HuH-7.5 (cell line): Measurements from ENCODE around the gene RANBP3.
A peak's percentile ranks its signal among the peaks of the same experiment; 100 is the strongest.

ENCODE experiments used
- DNase-seq: peaks from one replicate; pipeline ENCODE4 v3.0.0; 2011; ENCODE audit warnings: low spot score

RANBP3 gene

DNA sequence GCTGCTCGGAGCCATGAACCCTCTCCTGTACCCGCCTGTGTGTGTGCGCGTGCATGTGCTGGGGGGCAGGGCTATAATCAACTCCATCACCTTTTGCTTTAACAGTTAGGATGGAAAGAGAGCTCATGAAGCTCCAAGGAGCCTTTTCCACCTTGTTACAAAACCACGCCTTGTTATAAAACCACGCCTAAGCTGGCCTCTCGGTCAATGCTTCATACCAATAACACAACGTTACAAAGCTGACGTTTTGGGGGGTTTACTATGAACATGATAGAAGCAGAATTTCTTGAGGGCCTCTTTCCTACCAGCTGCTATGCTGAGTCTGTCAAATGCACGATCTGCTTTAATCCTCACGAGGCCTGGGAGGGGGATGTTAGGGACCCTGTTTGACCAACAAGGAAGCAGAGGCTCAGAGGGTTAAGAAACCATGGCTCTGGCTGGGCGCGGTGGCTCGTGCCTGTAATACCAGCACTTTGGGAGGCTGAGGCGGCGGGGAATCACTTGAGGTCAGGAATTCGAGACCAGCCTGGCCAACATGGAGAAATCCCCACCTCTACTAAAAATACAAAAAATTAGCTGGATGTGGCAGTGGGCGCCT, 52.0 kb downstream of the RANBP3 start:
- DNase-seq, result no peak

DNA sequence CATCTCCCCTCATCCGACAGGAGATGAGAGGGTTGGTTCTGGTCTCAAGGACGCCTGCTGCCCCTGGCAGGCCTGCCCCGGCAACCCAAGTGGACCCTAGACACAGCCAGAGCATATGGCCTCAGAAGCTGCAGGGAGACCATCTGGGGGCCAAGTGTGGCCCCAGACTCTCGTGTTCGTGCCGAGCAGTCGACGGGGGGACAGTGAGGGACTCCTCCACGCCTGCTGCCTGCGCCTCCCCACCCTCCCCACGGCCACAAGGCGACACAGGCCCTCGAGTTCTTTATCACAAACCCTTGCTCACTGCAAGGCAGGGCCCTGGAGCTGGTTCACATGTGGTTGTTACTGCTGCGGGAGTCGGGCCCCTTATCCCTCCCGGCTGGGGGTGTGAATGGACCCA, 54.6 kb downstream of the RANBP3 start:
- DNase-seq, result no peak

DNA sequence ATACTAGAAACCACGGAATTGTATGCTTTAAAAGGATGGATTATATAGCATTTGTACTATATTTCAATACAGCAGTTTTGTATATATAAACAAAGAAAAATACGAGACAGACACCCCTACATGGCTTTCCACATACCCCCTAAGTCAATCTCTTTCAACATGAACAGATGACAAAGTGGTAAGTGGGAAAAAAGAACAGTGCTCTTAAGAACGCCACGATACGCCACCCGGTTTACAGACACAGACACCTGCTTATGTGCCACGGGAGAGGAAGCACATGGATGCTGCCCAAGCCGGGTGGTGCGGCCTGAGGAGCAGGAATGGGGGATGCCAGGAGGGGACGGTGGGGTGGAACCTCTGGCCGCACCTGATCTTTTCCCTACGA, 55.8 kb downstream of the RANBP3 start:
- DNase-seq, result no peak

DNA sequence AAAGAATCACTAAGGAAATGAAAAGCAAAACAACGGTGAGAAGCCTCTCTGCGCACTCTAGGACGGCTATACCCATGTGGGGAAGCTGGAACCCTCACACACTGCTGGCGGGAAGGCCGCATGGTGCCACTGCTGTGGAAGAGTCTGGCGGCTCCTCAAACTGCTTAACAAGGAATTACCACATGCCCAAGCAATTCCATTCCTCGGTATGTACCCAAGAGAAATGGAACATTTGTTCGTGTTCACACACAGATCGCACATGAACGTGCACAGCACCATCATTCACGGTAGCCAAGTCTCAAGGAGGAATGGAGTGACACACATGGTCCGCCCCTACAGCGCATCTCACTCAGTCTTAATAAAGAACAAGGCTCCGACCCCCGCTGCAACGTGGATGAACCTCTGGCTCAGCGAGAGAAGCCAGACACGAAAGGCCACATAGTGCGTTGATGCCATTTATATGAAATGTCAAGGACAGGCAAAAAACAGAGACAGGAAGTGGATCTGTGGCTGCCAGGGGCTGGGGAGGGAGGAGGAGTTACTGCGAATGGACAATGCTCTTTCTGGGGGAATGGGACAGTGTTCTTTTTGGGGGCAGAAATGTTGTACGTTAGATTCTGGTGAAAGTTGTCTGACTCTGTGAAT, 56.3 kb downstream of the RANBP3 start:
- DNase-seq, result no peak

DNA sequence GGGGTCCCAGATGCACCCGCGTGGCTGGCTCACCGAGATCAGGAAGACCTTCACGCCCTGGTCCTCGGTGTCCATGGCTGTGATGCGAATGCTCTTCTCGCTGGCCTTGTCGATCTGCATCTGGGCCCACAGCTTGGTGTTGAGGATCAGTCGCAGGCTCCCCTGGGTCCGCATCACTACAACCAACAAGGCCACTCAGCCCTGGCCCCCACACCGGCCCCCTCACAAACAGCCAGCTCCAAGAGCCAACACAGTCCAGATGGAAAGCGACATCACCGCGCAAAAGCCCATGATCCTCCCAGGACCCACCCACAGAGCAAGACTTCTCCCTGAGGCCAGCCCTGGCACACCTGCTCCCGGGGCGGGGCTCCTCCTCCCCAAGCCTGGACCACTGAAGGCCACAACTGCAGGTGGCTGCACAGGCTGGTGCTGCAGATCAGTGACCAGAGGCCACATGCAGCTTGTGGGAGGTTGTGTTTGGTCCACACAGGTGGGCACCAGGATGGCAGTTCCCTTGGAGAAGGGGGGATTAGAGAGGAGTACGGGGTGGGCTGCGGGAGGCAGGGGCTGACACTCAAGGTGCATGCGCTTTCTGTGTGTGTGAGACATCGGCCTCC, 59.4 kb downstream of the RANBP3 start:
- no peak for DNase-seq

DNA sequence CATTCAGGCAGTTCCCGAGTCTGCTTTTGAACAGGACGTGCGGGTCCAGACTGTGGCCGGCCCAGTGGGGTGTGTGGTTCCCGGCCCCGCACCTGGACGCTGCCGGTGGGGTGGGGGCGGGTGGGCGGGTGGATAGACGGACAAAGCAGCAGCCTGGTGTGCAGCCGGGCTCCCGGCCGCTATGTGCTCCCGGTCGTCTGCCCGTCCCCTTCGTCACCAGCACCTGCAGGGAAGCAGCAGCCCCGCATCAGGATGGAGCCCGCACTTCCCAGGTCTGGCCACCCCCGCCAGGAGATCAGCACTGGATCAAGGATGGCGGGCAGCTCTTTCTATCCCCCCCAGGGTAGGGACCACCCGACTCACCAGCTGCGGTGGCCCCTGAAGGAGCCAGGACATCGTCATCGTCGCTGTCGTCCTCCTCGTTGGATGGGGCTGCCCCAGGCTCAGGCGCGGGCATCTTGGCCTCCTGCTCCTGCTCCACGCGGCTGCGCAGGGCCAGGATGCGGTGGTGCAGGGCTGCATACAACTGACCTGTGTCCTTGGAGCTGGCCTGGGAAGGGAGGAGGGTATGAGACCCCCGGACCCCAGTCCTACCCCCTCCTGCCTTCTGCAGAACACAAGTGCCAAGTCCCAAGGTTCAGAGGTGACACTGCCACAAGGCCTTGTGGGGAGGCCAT, 60.4 kb downstream of the RANBP3 start:
- DNase-seq, result no peak

DNA sequence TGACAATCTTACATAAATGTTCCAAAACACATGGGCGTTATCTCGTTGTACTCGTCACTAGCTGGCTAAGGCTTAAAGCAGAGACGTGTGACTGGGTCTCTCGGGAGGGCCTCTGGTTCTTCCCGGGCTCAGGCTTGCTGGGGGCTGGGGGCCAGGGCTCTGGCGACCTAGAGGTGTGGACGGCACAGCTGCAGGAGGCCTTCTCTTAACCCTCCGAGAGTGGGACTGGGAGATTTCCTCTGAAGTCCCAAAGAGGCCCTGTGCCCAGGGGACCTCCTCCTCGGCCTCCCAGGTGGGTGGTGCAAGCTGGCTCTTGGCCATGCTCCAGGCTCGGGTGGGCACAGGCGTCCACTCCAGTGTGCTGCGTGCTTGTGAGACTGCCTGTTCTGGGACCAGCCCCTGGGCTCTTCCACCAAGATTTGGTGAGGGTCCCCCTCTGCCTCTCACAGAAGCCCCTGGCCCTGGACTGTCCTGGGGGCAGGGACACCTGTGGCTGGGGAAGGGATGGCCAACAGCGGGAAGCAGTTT, 61.7 kb downstream of the RANBP3 start:
- DNase-seq, result no peak

DNA sequence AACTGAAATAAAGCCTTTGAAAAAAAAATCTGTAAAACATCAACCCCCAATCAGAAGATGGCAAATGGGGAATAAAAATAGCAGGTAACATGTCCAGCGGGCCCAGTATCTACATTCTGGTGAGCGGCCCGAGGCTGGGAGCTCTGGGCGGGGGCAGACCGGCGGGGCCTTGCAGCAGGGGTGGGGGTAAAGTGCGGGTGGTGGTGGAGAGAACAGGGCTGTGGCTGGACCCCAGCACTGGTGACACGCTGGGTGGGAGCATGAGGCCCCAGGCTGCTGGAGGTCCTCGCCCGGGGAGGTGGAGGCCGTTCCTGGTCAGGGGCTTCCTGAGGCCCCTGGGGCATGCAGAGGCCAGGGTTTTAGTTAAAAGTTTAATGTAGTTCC, 62.2 kb downstream of the RANBP3 start:
- DNase-seq, result no peak

DNA sequence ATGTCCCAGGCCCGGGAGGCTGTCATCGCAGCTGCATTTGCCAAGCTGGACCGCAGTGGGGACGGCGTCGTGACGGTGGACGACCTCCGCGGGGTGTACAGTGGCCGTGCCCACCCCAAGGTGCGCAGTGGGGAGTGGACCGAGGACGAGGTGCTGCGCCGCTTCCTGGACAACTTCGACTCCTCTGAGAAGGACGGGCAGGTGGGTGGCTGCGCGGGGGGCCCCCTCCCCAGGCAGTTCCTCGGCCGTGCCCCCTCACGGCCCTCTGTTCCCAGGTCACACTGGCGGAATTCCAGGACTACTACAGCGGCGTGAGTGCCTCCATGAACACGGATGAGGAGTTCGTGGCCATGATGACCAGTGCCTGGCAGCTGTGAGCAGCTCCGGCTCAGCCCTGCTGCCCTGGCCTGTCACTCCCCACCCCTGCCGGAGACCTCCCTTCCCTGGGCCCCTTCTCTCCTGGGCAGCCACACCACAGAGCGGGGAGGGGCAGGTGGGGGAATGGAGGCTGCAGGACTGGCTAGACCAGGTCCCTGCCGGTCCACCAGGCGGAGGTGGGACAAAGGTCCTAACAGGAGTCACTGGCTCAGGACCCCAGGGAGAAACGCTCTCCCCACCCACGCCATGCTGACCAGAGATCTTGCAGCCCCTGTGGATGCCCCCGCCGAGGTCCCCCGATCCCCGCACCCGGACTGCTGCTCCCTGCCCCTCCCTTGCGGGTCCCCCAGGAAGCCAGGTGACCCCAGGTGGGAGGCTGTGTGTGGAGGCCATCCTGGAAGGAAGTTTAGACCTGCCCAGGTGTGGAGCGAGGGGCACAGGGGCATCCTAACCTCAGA, 62.8 kb downstream of the RANBP3 start:
- DNase-seq, result no peak

DNA sequence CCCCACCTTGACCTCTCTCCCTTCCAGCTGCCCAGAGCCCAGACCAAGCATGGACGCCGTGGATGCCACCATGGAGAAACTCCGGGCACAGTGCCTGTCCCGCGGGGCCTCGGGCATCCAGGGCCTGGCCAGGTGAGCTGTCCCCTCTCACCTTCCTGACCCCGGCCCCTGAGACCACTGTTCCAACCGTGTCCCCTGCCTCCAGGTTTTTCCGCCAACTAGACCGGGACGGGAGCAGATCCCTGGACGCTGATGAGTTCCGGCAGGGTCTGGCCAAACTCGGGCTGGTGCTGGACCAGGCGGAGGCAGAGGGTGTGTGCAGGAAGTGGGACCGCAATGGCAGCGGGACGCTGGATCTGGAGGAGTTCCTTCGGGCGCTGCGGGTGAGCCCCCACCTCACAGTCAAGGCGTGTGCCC, 63.6 kb downstream of the RANBP3 start:
- DNase-seq, result no peak

DNA sequence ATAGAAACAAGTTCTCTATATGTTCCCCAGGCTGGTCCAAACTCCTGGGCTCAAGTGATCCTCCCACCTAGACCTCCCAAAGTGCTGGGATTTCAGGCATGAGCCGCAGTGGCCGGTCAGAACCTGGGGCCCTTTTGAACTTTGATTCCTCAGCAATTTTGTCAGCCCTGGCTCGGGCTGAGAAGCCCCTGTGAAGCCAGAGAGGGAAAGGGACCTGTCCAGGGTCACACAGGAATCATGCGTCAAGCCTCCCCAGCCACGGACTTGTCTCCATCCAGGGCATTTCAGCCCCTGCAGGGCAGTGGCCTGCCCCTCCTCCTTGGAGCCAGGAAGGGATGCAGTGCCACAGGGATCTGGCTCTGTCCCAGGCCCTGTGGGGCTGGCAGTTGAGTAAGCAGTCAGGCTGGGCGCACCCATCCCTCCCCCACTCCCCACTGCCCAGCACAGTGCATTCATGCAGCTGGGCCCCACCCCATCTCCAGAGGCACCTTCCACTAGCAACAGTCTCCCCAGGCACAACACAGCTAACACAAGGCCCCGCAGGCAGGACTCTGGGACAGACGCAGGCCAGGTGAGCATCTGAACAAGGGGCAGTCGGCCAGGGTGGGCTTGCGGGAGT, 64.1 kb downstream of the RANBP3 start, which contains the start of gene CAPS:
Gene CAPS, plus strand, starts transcription at position 516 of the 619 bp plus-strand sequence. CDS start 153 bp downstream, outside the sequence.
- no peak for DNase-seq

DNA sequence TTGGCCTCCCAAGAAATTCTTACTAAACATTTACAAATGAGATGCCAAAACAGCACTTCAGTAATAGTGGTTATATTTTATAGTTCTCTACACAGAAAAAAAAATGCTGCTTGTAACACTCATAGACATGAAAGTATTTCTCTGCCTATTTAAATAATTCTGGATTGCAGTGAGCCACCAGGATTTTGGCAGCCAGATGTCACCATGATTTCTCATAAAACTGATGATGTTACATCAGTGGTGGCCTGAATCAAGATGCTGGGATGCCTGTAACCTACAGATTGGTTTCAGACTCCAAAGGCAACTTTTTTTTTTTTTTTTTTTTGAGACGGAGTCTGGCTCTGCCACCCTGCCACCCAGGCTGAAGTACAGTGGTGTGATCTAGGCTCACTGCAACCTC, 66.6 kb downstream of the RANBP3 start:
- DNase-seq, result no peak

DNA sequence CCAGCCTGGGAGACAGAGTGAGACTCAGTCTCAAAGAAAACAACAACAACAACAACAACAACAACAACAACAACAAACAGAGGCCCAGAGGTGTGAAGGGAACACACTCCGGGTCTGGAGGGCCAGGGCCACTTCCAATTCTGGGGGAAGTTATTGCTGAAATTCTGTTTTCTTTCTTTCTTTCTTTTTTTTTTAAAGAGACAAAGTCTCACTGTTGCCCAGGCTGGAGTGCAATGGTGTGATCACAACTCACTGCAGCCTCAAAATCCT, 67.4 kb downstream of the RANBP3 start:
- DNase-seq, result no peak

DNA sequence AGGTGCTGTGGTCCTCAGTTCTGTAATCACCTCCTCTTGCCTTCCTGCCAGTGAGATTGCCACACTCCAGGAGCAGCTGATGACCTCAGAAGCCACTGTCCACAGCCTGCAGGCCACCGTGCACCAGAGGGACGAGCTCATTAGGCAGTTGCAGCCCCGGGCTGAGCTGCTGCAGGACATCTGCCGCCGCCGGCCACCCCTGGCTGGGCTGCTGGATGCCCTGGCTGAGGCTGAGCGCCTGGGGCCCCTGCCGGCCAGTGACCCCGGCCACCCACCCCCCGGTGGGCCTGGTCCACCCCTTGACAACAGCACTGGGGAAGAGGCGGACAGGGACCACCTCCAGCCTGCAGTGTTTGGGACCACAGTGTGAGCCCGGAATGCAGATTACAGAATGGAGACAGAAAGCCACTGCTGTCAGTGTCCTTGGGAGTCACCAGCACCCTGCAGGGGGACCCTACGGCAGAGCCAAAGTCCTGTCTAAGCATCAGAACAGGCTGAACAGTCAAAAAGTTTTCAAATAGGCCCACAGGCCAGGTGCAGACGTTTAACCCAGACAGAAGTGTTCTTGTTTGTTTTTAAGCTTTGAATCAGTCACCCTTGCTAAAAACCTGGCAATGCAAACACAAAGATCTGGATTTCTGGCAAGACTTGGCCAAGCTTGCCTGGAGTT, 69.0 kb downstream of the RANBP3 start:
- no peak for DNase-seq

DNA sequence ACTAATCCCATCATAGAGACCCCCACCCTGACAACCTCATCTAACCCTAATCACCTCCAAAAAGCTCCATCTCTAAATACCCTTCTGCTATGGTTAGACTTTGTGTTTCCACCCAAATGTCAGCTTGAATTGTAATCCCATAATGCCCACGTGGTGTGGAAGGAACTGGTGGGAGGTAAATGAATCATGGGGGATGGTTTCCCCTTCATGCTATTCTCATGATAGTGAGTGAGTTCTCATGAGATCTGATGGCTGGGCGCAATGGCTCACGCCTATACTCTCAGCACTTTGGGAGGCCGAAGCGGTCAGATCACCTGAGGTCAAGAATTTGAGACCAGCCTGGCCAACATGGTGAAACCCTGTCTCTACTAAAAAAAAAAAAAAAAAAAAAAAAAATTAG, 70.7 kb downstream of the RANBP3 start:
- DNase-seq, result no peak

DNA sequence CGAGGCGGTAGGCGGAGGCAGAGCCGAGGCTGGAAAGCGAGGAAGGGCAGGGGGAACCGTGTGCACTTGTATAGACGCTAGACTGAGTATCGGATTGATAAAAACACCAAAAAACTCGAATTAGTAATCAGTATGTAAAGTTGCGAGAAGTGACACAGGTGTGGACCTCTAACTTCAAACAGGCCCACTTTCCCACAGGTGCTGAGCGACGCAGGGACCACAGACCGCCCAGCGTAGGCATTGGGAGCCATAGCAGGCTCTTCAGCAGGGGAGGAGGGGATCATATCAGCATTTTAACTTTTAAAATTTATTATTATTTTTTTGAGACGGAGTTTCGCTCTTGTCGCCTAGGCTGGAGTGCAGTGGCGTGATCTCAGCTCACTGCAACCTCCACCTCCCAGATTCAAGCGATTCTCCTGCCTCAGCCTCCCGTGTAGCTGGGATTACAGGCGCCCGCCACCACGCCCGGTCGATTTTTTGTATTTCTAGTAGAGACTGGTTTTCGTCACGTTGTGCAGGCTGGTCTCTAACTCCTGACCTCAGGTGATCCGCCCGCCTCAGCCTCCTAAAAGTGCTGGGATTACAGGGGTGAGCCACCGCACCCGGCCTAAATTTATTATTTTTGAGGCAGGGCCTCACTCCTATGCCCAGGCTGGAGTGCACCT, 72.7 kb downstream of the RANBP3 start:
- DNase-seq, result no peak

DNA sequence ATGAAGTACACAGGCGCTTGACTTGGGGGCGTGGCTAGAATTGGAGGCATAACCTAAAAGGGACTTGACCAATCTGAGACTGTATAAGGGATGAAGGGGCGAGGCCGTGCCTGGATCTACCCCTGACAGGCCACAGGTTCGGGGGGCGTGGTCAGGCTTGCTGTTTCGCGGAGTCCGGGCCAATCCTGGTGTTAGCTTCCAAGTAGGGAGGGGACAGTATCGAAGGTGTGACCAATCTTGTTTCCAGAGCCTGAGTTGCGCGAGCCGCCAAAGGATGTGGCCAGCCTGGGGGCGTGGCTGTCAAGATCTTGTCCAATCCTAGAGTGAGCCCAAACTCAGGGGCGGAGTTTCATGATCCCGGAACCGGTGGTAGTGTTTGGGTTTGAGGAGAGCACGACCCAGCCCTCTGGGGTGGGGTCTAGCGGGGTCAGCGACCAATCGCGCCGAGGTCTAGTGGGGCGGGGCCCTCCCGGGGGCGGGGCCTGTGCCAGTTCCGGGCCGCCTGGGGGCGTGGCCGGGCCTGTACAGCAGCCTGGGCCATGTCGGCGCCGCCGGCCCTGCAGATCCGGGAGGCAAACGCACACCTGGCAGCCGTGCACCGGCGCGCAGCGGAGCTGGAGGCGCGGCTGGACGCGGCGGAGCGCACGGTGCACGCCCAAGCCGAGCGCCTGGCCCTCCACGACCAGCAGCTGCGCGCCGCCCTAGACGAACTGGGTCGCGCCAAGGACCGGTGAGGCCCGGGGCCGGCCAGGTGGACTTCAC, 73.4 kb downstream of the RANBP3 start, which contains the start of gene VMAC:
Gene VMAC, plus strand, starts transcription at position 521 of the 762 bp plus-strand sequence. Its CDS starts 19 bp downstream, at position 540.
- DNase-seq, result peak; percentile 98

DNA sequence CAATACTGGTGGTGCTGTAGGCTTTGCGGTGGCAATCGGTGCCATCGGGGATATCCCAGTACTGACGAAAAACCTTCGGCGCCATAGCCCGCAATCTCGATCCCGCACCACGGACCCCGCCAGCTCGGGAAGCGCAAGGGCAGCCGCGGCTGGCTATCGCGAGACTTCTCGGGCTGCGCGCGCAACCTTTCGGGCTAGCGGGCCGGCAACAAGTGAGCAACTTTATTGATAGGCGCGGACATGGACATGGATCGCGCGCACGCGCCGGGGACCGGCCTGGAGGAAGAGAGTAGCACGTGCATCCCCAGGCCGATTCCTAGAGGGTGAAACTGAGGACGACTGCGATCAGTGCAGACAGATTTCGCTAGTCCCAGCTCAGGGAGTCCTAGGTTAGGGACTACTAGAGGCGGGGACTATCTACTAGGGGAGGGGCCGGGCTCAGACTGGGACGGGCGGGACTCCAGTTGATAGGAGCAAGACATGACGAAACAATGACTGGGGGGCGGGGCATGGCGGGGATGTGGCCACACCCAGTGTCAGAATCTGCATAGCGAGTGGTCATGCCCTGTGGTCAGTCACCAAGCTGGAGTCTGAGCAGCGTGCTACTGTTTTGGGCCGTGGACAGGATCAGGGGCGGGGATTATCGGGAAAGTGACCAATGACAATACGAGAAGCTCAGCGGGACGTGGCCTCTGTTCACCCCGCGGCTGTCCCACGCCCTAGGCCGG, 74.2 kb downstream of the RANBP3 start, which contains the start of gene NDUFA11:
Gene NDUFA11, minus strand, starts transcription at position 167 of the 728 bp plus-strand sequence. Its CDS starts 82 bp downstream, at position 85.
- DNase-seq, result peak; percentile 96
